SW480 (cell line): ENCODE measurements around the gene FEZF1.

Source experiments
- DNase-seq: peaks from one replicate; pipeline ENCODE4 v3.0.0-alpha.2; 2016; ENCODE audit warnings: low spot score

FEZF1 gene

DNA sequence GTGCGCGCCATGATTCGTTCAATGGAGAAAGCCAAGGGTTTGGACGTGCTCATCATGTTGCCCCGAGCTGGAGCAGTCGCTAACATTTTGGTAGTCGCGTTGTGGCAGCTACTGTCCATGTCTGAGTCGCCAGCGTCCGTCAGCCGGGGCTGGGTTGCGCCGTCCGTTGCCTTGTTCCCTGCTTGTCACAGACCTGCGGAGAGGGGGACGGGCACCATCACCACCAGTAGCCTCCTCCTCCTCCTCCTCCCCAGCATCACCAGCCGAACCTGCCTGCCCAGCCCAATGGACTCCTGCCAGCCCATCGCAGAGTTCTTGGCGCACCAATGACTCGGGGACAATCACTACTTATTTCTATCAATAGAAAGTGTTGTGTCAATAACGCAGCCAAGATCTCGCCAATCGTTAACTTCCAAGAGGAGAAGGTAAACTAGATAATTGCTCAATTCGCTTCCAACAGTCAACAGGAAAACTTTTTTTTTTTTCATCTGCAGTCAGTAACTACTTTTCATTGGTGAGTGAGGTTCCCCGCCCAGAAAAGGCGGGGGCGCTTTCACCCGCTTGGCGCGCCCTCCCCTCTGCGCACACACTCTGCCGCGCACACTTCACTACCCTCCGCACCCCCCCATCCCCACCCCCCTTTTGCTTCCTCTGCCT, at the start of gene FEZF1:
Gene FEZF1, minus strand, starts transcription at position 432 of the 657 bp plus-strand sequence. Its CDS starts 313 bp downstream, at position 119.
- peak; percentile 69 for DNase-seq

DNA sequence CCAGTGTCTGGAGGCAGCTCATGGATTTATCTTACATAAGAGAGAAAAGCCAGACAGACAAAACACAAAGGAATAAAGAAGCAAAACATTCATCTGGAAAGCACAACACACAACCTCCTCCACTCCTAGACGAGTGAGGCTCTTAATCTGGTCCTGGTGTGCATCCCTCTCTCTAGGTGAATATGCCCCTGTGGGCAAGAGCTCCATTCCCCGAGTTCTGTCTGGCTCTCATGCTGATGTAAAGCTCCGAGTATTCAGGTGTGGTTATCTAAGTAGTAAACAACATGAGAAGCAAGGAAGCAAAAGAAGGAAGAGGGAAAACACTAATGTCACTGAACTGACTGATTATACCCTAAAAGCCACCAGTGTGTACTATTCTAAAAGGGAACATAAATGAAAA, 47.9 kb upstream of the FEZF1 start:
- no peak for DNase-seq

DNA sequence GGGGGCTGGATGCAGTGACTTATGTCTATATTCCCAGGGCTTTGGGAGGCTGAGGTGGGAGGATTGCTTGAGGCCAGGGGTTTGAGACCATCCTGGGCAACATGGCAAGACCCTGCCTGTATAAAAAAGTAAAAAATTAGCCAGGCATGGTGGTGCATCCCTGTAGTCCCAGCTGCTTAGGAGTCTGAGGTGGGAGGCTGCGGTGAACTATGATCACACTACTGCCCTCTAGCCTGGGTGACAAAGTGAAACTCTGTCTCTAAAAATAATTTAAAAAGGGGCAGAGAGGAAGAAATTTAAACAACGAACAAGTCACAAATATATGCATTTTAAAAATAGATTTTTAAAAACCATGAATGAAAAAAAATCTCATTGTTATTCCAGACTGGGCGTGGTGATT, 46.2 kb upstream of the FEZF1 start:
- no peak for DNase-seq

DNA sequence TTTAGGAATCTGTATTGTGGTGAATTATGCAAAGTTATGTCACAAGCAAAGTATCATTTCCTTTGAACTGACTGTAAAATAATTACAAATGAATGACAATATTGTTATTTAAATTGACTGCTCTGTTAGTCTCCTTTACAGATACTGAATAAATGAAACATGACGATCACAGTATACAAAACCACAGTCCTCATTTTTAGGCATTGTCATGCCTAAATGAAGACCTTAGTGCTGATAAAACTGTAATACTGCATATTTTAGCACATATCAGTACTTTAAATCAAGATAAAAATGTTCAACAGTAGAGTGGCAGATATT, 39.7 kb upstream of the FEZF1 start:
- DNase-seq = no peak

DNA sequence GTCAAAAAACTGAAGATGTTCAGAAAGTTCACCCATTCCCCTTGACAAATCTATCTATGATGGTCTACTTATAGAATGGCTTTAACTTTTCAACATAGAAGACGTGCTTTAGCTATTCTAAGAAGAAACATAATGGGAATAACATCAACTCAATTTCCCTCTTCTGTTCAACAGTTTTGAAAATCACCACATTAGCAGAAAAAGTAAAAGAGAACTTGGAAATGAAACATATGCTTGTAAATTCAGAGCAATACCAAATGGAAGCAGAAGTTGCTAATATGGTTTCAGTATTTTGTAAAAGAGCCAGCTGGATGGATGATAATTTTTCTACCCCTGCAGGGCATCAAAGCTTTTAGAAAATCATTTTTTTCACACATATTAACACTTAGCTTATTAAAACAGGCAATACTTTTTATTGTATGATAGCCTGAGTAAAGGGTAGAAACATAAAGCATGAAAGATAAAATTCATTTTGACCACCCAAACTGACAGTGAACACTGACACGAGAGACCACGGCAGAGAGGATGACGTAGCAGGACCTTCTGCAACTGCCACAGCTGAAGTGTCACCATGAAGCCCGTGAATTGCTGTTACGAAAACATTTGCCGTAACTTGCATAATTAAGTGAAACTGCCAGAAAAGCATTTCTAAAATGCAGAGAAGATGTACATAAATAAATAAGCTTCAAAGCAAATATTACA, 39.2 kb upstream of the FEZF1 start:
- DNase-seq = no peak

DNA sequence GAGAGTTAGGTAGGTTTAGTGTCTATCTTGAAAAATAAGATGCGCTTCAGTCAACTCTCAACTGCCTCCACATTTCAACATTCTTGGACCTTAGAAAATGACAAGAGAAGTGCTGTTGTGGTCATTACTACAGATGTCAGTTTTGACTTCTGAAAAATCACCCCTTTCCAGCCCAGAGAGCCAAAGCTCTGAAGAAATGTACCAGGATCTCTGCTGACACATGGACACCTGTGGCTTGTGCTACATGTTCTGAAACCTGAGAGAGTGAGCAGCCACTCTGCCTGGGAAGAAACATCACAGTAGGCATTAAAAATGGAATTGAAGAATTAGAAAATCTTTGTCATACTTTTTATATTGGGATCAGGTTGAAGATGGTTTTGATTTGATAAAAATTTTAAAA, 35.9 kb upstream of the FEZF1 start:
- DNase-seq = no peak

DNA sequence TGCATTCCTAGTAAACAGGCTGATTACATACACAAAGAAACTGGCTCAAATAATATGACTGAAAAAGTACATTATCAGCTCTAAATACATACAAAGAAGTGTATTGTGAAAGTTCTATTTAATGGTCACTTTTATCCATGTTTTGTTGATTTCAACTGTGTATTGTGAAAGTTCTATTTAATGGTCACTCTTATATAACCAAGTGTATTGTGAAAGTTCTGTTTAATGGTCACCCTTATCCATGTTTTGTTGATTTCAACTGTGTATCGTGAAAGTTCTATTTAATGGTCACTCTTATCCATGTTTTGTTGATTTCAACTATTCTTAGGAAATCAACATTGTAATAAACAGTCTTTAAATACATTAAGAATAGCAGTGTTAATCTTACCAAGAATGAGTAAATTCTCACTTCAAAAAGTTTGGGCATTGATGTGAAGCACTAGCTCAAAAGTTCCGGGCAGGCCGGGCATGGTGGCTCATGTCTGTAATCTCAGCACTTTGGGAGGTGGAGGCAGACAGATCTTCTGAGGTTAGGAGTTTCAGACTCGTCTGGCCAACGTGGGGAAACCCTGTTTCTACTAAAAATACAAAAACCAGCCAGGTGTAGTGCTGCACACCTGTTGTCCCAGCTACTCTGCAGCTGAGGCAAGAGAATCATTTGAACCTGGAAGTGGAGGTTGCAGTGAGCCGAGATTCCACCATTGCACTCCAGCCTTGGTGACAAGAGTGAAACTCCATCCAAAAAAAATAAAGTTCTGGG, 34.8 kb upstream of the FEZF1 start:
- no peak for DNase-seq

DNA sequence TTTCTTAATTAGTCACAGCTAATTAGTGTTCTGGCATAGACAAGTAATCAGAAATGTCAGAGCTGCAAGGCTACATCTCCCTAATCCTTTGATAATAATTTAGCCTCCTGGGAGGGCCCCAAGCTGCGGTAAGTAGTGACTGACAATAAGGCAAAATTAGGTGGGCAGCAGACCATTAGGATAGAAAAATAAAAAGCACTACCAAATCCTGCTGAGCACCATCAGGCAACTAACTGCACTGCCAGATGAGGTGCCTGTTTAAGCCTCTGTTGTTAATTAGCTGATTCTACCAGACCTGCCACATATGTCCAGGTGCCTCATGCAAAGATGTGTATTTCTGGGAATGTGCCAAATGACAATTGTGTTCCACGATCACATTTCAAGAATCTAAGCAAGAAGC, 32.5 kb upstream of the FEZF1 start:
- no peak for DNase-seq

DNA sequence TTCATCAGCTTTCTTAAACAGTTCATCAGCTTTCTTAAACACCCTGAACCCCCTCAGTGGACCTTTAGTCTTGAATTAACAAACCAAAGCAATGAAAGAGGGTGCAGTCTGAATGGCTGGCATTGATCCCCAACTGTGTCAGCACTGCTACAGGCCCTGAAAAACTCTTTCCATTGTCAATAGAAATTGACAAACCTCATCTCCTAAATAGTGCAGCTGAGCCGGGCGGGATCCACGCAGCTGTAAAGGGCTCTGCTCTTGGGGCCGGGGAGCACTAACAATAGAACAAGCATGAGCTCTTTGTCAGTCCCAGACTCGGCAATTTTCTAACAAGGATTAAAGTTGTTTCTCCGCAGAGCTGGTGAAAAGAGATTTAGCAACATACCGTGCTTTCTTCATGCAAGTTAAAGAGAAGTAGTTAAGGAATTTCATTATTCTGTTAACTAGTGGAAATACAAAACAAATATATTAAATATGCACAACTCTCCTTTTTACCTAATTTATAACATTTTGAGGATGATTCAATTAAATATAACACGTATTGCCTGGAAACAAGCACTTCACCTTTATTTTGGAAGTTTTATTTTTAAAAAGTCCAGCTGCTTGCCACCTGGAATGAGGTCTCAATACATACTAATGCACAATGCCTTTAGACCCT, 24.7 kb upstream of the FEZF1 start:
- DNase-seq = no peak

DNA sequence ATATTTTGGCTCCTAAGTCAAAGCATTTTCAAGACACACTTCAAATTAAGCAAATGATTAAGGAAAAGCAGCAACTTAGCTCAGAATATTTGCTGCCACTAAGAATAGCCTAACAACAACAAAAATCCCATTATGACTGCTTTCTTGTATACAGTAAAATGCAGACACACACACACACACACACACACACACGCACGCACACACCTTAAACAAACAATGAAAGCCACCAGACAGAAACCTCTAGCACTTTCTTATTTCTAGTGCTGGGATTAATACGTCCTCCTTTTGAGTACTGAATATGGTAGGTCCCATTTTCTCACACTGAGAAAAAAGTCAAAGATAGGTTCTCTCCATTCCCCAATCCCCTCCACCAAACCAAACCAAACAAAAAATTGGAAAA, 23.4 kb upstream of the FEZF1 start:
- no peak for DNase-seq

DNA sequence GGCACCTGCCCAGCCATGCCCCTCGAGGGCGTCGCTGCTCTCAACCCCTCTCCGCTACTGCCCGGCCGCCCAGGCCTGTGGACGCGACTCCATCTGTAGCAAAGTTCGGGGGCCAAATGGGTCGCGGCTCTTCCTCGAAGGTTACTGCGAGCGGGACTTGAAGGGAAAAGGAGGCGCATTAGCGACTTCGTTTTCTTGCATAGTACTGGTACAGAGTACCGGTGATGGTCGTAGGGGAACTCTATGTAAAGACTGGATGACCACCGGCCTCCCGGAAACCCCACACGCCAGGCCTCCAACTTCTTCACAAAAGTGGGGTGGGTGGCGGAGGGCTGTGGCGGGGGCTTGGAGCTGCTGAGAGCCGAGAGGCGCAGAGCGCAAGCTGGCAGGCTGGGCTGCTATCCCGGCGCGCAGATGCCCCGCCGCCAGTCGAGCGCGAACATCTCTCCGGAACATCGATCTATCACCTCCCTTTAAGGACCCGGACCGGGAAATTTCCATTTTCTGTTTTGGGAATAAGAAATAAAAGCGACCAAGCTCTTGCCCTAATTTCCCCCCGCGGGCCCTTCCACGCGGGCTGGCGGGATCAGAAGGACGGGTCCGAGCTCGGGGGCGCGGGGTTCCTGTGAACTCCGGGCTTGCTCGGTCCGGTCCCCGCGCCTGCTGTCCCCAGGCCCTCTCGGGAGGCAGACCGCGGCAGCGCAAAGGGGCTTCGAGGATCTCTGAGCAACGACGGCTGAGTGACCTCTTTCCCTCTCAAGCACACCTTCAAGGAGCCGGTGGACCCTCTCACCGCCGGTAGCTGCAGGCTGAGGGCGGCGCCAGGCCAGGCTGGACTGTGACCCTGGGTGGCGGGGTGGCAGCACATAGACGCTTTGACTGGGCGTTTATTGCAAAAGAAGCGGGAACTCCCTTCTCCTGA, 12.2 kb upstream of the FEZF1 start:
- no peak for DNase-seq

DNA sequence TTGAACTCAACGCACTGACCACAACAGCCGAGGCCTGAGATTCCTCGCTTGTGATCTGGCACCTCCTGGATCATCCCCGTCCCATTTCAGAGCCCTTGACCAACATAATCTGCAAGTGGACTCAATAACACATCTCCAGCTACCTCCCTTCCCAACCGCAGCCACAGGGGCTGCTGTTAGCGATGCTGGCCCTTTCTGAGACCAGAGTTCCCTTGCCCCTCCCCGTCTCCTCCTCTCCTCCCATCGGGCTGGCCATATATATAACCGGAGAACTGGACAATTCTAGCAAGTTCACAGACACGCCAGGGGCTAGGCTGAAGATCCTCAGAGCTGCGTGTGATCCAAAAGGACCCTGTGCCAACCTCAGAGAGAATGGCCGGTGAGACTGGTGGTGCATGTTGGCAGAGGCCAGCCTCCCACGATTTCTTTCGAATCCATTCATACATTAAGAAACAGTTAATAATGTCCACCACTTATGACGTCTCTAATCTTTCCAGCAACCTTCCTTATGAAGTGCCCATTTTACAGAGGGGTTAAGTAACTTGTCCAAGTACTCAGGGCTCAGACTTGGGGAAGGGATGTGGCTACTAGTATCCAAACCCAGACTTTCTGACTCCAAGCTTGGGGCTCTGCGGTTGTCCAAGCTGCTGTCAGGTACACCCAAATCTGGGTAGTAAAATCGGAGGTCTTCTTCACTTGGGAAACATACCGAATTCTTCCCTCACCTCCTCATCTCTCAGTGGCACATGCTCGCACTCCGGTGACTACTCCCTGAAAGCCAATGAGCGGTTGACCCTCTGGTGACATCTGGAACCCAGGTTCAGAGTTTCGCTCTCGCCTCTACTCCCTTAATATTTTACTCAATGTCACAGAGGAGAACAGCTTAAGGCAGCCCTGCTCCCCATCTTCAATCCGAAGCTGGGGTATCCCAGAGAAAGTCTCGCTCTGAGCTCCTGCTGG, 11.2 kb upstream of the FEZF1 start:
- no peak for DNase-seq

DNA sequence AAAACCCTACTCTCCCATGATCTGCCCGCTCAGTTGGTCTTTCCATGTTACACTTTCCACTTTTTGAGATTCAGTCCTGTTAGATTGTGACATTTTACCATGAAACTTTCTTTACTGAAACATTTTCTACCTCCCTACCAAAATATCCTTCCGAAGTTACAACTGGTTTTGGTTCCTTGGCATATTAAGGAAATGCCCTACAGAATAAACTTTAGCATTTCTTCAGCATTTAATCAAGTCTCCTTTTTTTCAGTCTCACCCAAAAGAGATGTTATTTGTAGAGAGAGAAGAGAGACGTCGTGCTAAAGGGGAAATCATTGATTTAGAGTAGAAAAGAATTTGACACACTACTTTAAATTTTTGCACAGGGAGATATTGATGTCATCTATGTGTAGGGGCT, 9.7 kb upstream of the FEZF1 start:
- DNase-seq = no peak

DNA sequence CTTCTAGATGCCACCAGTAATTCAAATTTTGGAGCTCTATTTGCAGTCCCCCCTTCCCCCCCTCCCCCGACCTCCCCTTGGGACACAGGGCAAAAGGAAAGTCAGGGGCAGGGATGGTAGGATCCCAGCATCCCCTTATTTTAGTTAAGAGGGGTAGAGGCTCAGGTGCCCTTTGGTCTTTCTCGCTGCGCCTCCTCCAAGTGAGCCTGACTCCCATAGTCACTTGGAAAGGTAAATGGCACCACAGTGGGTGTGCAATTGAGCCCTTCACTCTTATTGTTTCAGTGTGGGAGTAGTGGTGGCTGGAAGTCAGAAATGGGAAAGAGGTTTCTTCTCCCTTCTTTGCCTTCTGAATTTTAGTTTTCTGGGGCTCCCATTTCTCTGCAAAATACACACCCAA, 8.2 kb upstream of the FEZF1 start:
- no peak for DNase-seq

DNA sequence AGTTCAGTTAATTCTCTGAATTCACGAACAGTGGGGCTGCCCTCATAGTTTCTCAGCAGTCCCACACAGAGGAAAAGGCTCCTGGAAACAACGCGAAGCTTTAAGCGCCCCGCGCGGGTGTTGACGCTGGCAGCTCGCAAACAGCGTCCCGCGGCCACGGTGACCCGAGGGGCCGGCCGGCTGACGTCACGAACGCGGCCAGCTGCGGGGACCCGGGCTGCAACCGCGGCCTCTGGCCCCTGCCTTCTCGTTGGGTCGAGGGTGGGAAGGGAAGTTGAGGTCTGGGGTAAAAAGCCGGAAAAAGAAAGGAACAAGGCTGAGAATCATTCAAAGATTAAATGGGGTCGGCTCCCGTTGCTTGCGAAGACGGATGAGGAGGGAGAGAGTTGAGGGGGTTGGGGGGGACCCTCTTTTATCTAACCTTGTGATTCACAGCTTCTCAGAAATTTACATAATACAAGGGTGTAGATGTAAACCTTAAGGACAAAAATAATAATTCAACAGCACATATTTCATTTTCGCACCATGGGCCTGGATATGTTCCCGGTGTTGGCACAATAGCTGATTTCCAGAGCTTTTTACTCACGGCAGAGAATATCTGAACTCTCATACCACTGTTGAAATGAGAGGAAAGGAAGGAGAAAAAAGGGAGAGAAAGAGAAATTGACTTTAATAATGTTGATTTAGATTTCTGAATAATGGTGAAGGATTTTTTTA, 7.3 kb upstream of the FEZF1 start:
- no peak for DNase-seq

DNA sequence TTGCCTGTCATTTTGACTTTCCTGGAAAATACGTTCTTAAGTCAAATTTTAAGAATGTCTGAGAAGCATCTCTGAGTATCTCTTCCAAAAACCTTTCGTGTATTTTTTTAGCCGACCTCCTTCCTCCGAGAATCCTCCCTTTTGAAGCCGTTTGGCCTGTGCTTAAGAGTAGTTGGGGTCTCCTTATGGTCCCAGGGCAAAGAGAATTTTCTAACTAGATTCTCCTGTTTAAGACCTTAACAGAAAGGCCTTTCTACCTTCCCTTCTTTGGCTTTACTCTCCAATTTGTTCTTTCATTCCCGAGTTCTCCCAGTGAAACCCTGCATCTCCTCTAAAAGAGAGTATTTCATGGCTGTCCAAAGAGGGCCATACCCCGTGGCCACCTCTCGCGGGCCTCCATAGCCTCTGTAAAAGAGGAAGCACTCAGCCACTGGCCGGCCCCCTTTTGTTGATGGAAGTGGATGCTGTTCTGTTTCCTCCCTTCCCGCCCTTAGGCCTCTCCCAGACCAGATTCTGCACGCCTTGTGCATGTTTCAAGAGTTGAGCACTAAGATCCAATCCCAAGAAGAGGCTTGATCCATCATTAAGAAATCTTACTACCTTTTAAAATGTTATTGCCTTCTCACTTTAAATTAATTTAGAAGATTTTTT, 6.6 kb upstream of the FEZF1 start:
- no peak for DNase-seq

DNA sequence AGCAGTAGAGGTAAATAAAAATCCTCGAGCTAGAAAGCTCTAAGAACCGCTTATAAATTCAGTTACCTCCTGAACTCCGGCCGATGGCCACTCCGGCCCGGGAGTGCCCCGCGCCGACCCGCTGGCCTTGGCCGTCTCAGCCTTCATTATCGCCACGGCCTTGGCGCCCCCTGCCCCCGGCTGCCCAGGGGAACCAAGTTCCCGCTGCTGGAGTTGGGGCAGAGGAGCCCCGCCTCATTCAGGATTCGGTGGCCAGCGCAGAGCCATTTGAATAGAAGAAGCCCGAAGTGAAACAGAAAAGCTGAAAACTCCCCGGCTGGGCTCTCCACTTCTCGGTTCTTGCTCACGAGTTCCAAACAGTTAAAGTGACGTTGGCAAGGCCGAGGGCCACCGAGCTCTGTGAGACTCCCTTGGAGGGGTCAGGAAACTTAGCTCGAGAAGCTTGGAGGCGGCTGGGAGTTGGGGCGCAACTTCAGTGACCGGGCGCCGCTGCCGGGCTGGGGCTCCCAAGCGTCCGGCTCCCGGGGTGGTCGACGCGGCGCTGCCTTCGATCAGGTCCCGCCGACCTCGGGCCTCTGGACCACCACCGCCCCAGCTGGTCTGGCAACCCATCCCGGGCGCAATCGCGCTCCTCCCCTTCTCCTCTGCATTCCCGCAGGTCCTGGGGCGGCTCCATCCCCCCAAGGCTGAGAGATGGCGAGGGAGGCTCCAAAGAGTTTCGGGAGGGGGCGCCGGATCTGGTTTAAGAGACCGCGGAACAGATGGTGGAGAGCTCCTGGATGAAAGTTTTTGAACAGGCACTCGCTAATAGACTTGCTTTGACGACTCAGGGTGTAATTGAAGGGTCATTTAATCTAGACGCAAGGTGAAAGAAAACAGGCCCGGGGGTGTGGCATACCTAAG, 5.8 kb upstream of the FEZF1 start:
- DNase-seq = no peak

DNA sequence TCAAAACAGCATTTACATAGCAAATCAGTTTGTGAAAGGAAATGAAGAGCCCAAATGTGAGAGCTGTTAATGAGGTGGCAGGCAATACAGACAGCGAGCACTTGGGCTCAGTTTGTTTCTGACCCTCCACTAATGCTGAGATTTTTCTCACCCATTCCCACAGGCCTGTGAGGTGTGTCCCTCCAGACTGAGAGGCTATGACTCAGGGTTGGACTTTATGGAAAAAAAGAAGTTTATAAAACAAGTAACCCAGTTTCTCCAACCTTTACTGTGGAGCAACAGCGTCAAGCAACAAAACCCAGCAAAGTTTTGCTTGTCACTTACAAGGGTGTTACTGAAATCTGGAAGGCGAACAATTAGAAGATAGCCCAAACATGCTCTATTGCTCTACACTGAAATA, 4.9 kb upstream of the FEZF1 start:
- DNase-seq = no peak
